GM23248 (cell line): ENCODE results near the gene VWA5B1.

Source experiments
- EZH2 ChIP-seq: fragments of 200-600 bp; sonication (generic); IDR thresholded peaks from 2 replicates; pipeline ENCODE4 v1.6.1; 2018; ENCODE audit warnings: antibody characterized with exemption, mild to moderate bottlenecking; ENCODE audit not compliant: insufficient read depth, poor library complexity, severe bottlenecking
- EZH2phosphoT487 ChIP-seq: fragments of 200-600 bp; sonication (generic); IDR thresholded peaks from 2 replicates; pipeline ENCODE4 v1.6.1; 2018; ENCODE audit warnings: antibody characterized with exemption, moderate library complexity, mild to moderate bottlenecking, low read depth; ENCODE audit not compliant: insufficient read depth

GRCh38 chr1:20356850-20357459, 66.3 kb downstream of the VWA5B1 start:
- no peak for TF ChIP-seq EZH2
- TF ChIP-seq EZH2phosphoT487 = no peak
